DND-41 (cell line): Measurements from ENCODE around the gene TSNAX.

ENCODE experiments used
- ATAC-seq: fragments of 200-7000 bp; cut with Tn5 transposase; 3 replicates; pipeline ENCODE4 v1.9.1; 2021; ENCODE audit warnings: low read depth; ENCODE audit not compliant: insufficient read depth
- DNase-seq: peaks from one replicate; pipeline ENCODE4 v3.0.0-alpha.2; 2020
- H2AFZ ChIP-seq: 2 replicates; pipeline ENCODE4 v1.6.0; 2012; ENCODE audit warnings: low read depth, low read length
- H3K27ac ChIP-seq: 2 replicates; pipeline ENCODE4 v1.5.1; 2012; ENCODE audit warnings: low read length, inconsistent platforms
- H3K27me3 ChIP-seq: fragments of 200-600 bp; sonication (generic); 2 replicates; pipeline ENCODE4 v1.6.0; 2012; ENCODE audit warnings: low read length, mild to moderate bottlenecking, inconsistent platforms; ENCODE audit not compliant: insufficient read depth, poor library complexity
- H3K36me3 ChIP-seq: 2 replicates; pipeline ENCODE4 v1.5.1; 2012; ENCODE audit warnings: low read length, inconsistent platforms; ENCODE audit not compliant: insufficient read depth
- H3K4me1 ChIP-seq: 2 replicates; pipeline ENCODE4 v1.5.1; 2012; ENCODE audit warnings: mild to moderate bottlenecking, low read length; ENCODE audit not compliant: insufficient read depth
- H3K4me2 ChIP-seq: 2 replicates; pipeline ENCODE4 v1.6.0; 2012; ENCODE audit warnings: mild to moderate bottlenecking, moderate library complexity, low read length, inconsistent platforms; ENCODE audit not compliant: insufficient read depth
- H3K4me3 ChIP-seq, 2 experiments: fragments of 200-600 bp in 1 of 2; shearing (Covaris generic) in 1 of 2; 2 replicates each; pipeline ENCODE4 v1.5.1; 2012 to 2016; ENCODE audit warnings: inconsistent platforms in 2 of 2, low read length in 2 of 2, mild to moderate bottlenecking in 2 of 2, low read depth in 1 of 2, moderate library complexity in 1 of 2
- H3K79me2 ChIP-seq: 2 replicates; pipeline ENCODE4 v1.6.0; 2012; ENCODE audit warnings: low read length, inconsistent platforms; ENCODE audit not compliant: insufficient read depth
- H3K9ac ChIP-seq: 2 replicates; pipeline ENCODE4 v1.6.0; 2012; ENCODE audit warnings: low read depth, mild to moderate bottlenecking, inconsistent platforms, low read length, moderate library complexity
- H3K9me3 ChIP-seq: 2 replicates; pipeline ENCODE4 v1.5.1; 2012; ENCODE audit warnings: low read length, moderate library complexity, mild to moderate bottlenecking, inconsistent platforms; ENCODE audit not compliant: insufficient read depth, severe bottlenecking
- H4K20me1 ChIP-seq: 2 replicates; pipeline ENCODE4 v1.6.0; 2012; ENCODE audit warnings: low read length; ENCODE audit not compliant: insufficient read depth
- EZH2 ChIP-seq: IDR thresholded peaks from 3 replicates; pipeline ENCODE4 v1.6.1; 2012; ENCODE audit warnings: borderline replicate concordance, low read depth, mild to moderate bottlenecking, moderate library complexity, low read length, inconsistent platforms; ENCODE audit not compliant: severe bottlenecking
- TF ChIP-seq, protein P1 (sequence below): IDR thresholded peaks from 2 replicates; pipeline ENCODE4 v1.5.1; 2012; ENCODE audit warnings: borderline replicate concordance, low read length, moderate library complexity, mild to moderate bottlenecking; ENCODE audit not compliant: poor library complexity, severe bottlenecking; ENCODE audit errors: extremely low read depth

TSNAX gene

DNA sequence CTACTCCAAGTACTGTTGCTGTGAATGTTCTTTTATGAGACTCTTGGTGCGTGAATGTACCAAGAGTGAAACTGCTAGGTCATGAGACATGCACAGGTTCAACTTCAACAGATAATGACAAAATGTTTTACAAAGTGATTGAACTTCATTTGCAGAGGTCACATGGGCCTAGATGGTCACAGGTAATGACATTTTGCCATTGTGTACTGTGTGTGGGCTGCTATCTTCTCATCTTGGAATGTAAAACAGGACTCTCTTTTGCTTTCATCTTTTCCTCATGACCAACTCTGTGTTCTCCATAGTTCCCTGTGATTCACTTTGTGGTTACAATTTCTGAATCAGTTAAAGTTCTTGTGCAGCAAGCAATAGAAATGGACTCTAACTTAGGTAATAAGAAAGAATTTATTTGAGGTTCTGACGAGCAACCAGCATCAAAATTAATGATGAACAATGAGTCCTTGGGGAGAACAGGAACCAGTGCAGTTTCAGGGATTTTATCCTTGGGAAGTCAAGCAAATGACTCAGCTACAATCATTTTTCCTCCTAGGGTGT lies 16.2 kb upstream of the TSNAX start:
- Histone ChIP-seq H4K20me1 (no peaks in the 10 kb centered on the region), H3K27ac (no peak overlapping the region)
- DNase-seq: no peak

DNA sequence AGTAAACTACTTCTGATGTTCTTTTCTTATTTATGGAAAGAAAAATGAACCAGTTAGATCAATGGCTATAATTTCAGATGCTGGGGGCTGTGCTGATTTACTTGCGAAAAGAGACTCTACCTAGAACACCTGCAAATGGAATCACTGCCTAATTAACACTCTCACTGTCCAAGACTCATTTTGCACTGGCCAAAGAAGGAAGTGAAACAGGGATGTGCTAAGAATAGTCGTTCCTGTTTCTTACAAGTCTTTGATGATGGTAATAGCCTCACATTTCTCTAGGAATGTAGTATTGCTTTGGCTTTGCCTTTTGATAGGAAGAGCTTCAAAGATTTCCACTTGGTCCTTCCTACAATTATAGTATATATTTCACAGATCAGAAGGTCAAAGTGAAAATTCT lies 12.7 kb upstream of the TSNAX start:
- H3K27ac ChIP-seq: no peak overlapping the region
- no peak overlapping the region for H3K4me2 ChIP-seq
- H3K4me1 ChIP-seq: no peaks in the 10 kb centered on the region
- H4K20me1 ChIP-seq: no peaks in the 10 kb centered on the region
- H3K27me3 ChIP-seq: peaks cover 10% of the 10 kb centered on the region
- no peak for TF ChIP-seq EZH2
- TF ChIP-seq, protein P1, sequence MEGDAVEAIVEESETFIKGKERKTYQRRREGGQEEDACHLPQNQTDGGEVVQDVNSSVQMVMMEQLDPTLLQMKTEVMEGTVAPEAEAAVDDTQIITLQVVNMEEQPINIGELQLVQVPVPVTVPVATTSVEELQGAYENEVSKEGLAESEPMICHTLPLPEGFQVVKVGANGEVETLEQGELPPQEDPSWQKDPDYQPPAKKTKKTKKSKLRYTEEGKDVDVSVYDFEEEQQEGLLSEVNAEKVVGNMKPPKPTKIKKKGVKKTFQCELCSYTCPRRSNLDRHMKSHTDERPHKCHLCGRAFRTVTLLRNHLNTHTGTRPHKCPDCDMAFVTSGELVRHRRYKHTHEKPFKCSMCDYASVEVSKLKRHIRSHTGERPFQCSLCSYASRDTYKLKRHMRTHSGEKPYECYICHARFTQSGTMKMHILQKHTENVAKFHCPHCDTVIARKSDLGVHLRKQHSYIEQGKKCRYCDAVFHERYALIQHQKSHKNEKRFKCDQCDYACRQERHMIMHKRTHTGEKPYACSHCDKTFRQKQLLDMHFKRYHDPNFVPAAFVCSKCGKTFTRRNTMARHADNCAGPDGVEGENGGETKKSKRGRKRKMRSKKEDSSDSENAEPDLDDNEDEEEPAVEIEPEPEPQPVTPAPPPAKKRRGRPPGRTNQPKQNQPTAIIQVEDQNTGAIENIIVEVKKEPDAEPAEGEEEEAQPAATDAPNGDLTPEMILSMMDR: no peak
- no peak overlapping the region for H3K9ac ChIP-seq
- no peaks in the 10 kb centered on the region for H3K79me2 ChIP-seq
- no peak overlapping the region for H3K4me3 ChIP-seq
- no peak for ATAC-seq
- no peak overlapping the region for H2AFZ ChIP-seq
- H3K9me3 ChIP-seq: no peaks in the 10 kb centered on the region
- no peaks in the 10 kb centered on the region for H3K36me3 ChIP-seq
- DNase-seq: no peak

More for the DNA sequence above, 16.2 kb upstream of the TSNAX start:
- no peak for ATAC-seq
- Histone ChIP-seq H3K9me3 (no peaks in the 10 kb centered on the region), H3K4me3 (no peak overlapping the region), H3K4me2 (no peak overlapping the region), H3K27me3 (peaks cover 2% of the 10 kb centered on the region), H3K36me3 (no peaks in the 10 kb centered on the region), H3K9ac (no peak overlapping the region), H3K4me1 (no peaks in the 10 kb centered on the region), H3K79me2 (no peaks in the 10 kb centered on the region), H2AFZ (no peak overlapping the region)
- TF ChIP-seq EZH2: no peak
- TF ChIP-seq, protein P1: no peak

DNA sequence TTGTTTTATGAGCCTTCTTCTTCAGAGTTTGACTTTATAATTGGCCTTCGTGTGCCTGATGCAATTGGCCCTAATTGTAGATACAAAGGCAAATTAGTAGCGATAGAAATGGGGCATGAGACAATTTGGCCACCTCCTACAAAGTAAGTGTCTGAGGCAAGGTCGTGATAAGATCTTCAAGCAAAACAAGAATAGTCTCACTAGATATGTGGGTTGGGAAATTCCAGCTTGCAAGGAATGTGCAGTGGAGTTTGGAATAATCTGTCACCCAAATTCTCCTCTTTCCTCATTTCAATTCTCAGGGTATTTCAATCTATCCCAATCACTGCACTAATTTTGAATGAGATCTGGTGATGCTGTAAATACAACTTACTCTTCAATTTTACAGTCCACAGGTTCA lies 11.4 kb upstream of the TSNAX start:
- Histone ChIP-seq H2AFZ (no peak overlapping the region), H3K27me3 (peaks cover 10% of the 10 kb centered on the region), H3K4me1 (no peaks in the 10 kb centered on the region), H3K36me3 (no peaks in the 10 kb centered on the region), H3K9ac (no peak overlapping the region), H3K4me2 (no peak overlapping the region), H4K20me1 (no peaks in the 10 kb centered on the region), H3K79me2 (no peaks in the 10 kb centered on the region), H3K27ac (no peak overlapping the region), H3K4me3 (no peak overlapping the region), H3K9me3 (no peaks in the 10 kb centered on the region)
- no peak for TF ChIP-seq EZH2
- TF ChIP-seq, protein P1: no peak
- ATAC-seq: no peak
- DNase-seq: no peak
